HFFc6 (cell line): ENCODE results near the gene UEVLD. TPM values are rescaled to one million over a fixed set of nuclear protein-coding genes. Genes with fewer than 3 reads are reported as not detected.

Source experiments
- DNase-seq: peaks from one replicate; pipeline ENCODE4 v3.0.0-alpha.2; 2018
- H3K27ac Mint-ChIP-seq: 2 replicates; pipeline ENCODE4 v1.8.0; 2020; ENCODE audit warnings: mild to moderate bottlenecking, mixed read lengths
- H3K27me3 Mint-ChIP-seq: 2 replicates; pipeline ENCODE4 v1.8.0; 2021; ENCODE audit warnings: mild to moderate bottlenecking, moderate library complexity, mixed read lengths; ENCODE audit not compliant: insufficient read depth
- H3K36me3 Mint-ChIP-seq: 2 replicates; pipeline ENCODE4 v1.8.0; 2021; ENCODE audit warnings: low read depth, mixed read lengths
- H3K4me1 Mint-ChIP-seq: 2 replicates; pipeline ENCODE4 v1.8.0; 2020; ENCODE audit warnings: low read depth, mixed read lengths
- H3K4me3 Mint-ChIP-seq: 2 replicates; pipeline ENCODE4 v1.8.0; 2020; ENCODE audit warnings: mild to moderate bottlenecking, moderate library complexity, mixed read lengths
- H3K9me3 Mint-ChIP-seq: 2 replicates; pipeline ENCODE4 v1.8.0; 2020; ENCODE audit warnings: mild to moderate bottlenecking, mixed read lengths
- total RNA-seq, 6 experiments: library from RNA; stranded (reverse); fragmentation: NEBNext Ultra II Directional; extraction: Animal tissue kit (Norgen Biotek cat#: 25700); gene quantifications; 2 replicates in 1 of 6; 3 replicates in 5 of 6; pipeline ENCODE4 v1.2.3, GENCODE V29; 2021
- TF ChIP-seq, protein P1 (sequence below): fragments of 200-600 bp; sonication (generic); IDR thresholded peaks from 2 replicates; pipeline ENCODE4 v1.5.0; 2021; ENCODE audit warnings: antibody characterized with exemption, mild to moderate bottlenecking

UEVLD gene
- total RNA-seq, 6 experiments from 2014 or later: 20.0 to 29.0 (median 24.4) TPM

DNA sequence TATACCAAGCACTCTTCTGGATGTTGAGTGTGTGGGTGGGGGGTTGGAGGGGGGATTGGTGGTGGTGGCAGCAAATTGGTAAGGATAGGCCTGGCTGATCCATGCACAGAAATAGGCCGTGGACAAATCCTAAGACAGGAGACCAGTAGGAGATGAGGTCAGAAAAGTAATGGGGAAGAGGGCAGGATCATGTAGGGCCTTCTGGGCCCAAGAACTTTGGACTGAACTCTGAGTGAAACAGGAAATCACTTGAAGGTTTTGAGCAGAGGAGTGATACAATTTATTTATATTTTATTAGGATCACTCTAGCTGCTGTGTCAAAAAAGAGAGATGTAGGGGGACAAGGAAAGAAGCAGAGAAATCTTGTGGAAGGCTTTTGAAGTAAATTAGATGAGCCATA is 90.5 kb downstream of the UEVLD start:
- no peak for DNase-seq
- Mint-ChIP-seq H3K9me3 (no peaks in the 10 kb centered on the region), H3K36me3 (peaks cover 31% of the 10 kb centered on the region), H3K27me3 (no peaks in the 10 kb centered on the region; the same call in 1 of the 2 replicates), H3K4me1 (peaks cover 5% of the 10 kb centered on the region; the same call in 1 of the 2 replicates), H3K4me3 (no peak overlapping the region), H3K27ac (no peak overlapping the region)
- TF ChIP-seq, protein P1, sequence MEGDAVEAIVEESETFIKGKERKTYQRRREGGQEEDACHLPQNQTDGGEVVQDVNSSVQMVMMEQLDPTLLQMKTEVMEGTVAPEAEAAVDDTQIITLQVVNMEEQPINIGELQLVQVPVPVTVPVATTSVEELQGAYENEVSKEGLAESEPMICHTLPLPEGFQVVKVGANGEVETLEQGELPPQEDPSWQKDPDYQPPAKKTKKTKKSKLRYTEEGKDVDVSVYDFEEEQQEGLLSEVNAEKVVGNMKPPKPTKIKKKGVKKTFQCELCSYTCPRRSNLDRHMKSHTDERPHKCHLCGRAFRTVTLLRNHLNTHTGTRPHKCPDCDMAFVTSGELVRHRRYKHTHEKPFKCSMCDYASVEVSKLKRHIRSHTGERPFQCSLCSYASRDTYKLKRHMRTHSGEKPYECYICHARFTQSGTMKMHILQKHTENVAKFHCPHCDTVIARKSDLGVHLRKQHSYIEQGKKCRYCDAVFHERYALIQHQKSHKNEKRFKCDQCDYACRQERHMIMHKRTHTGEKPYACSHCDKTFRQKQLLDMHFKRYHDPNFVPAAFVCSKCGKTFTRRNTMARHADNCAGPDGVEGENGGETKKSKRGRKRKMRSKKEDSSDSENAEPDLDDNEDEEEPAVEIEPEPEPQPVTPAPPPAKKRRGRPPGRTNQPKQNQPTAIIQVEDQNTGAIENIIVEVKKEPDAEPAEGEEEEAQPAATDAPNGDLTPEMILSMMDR: no peak

DNA sequence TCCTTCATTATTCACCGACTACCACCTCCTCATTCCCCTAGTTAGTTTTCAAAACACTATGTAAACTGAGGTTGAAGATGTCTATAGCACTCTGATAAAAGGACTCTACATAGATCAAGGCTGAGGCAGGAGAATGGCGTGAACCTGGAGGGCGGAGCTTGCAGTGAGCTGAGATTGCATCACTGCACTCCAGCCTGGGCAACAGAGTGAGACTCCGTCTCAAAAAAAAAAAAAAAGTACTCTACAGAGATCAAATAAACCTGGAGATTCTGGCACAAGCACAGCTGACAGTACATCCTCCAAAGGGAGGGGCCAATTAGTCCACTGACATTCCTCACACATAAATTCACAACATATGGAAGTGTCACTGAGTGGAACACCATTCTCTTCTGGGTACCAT is 92.8 kb downstream of the UEVLD start:
- Mint-ChIP-seq H3K27me3 (no peaks in the 10 kb centered on the region; the same call in 1 of the 2 replicates), H3K4me3 (no peak overlapping the region), H3K36me3 (peaks cover 18% of the 10 kb centered on the region), H3K4me1 (peaks cover 15% of the 10 kb centered on the region), H3K27ac (no peak overlapping the region), H3K9me3 (no peaks in the 10 kb centered on the region)
- DNase-seq: no peak
- TF ChIP-seq, protein P1: no peak

DNA sequence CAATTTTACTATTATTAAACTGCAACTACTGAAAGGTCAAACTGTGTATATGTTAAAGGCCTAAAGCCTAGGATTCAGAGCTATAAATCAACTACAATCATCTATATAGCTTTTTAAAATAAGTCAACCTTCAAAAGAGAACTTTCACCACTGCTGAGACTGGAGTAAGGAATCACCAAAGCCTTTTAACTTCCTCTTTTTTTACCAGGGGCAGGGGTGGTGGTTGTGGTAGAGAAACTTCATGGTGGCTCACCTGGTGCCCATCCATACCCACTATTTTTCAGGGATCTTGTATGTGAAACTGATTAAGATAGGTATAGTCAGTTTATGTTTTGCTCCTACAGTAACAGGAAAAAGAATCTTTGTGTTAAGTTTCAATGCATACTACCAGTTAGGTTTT is 93.3 kb downstream of the UEVLD start:
- no peak overlapping the region for H3K27ac Mint-ChIP-seq
- H3K4me1 Mint-ChIP-seq: peaks cover 19% of the 10 kb centered on the region
- DNase-seq: no peak
- no peaks in the 10 kb centered on the region; the same call in 1 of the 2 replicates for H3K27me3 Mint-ChIP-seq
- H3K36me3 Mint-ChIP-seq: peaks cover 22% of the 10 kb centered on the region
- no peak overlapping the region for H3K4me3 Mint-ChIP-seq
- TF ChIP-seq, protein P1: no peak
- H3K9me3 Mint-ChIP-seq: no peaks in the 10 kb centered on the region

GRCh38 chr11:18493310-18493709 is 95.2 kb downstream of the UEVLD start:
- Mint-ChIP-seq H3K4me3 (no peak overlapping the region), H3K27ac (no peak overlapping the region), H3K4me1 (peaks cover 21% of the 10 kb centered on the region), H3K27me3 (no peaks in the 10 kb centered on the region; the same call in 1 of the 2 replicates), H3K36me3 (peaks cover 12% of the 10 kb centered on the region), H3K9me3 (no peaks in the 10 kb centered on the region)
- DNase-seq: no peak
- TF ChIP-seq, protein P1: no peak

DNA sequence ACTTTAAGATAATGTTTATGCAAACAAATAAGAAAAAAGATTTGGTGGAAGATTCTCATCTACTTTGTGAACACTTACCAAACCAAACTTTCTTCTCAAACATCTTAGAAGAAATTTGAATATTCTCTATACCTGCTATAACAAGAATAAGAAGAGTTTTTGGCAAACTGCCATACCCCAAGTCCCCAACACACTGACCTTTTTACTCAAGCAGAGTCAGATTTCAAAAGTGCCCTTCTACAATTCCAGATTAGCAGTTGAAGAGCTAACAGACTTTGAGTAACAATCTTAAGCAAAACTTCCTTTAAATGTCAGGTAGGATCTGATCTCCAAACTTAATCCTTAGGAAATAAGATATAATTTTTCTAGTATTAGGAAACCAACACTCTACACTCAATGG is 95.6 kb downstream of the UEVLD start:
- DNase-seq: no peak
- Mint-ChIP-seq H3K9me3 (no peaks in the 10 kb centered on the region), H3K27me3 (no peaks in the 10 kb centered on the region; the same call in 1 of the 2 replicates), H3K4me3 (no peak overlapping the region), H3K27ac (no peak overlapping the region), H3K4me1 (peaks cover 21% of the 10 kb centered on the region), H3K36me3 (peaks cover 10% of the 10 kb centered on the region)
- TF ChIP-seq, protein P1: no peak

GRCh38 chr11:18491924-18492323 is 96.6 kb downstream of the UEVLD start:
- Mint-ChIP-seq H3K27ac (no peak overlapping the region), H3K27me3 (no peaks in the 10 kb centered on the region; the same call in 1 of the 2 replicates), H3K4me1 (peaks cover 21% of the 10 kb centered on the region), H3K4me3 (no peak overlapping the region), H3K9me3 (no peaks in the 10 kb centered on the region), H3K36me3 (peaks cover 15% of the 10 kb centered on the region)
- TF ChIP-seq, protein P1: no peak
- DNase-seq: no peak
